DND-41 (cell line): ENCODE measurements around the gene CD320.

Experiments used
- CTCF ChIP-seq: IDR thresholded peaks from 2 replicates; pipeline ENCODE4 v1.5.1; 2012; ENCODE audit warnings: borderline replicate concordance, low read length, moderate library complexity, mild to moderate bottlenecking; ENCODE audit not compliant: poor library complexity, severe bottlenecking; ENCODE audit errors: extremely low read depth
- EZH2 ChIP-seq: IDR thresholded peaks from 3 replicates; pipeline ENCODE4 v1.6.1; 2012; ENCODE audit warnings: borderline replicate concordance, low read depth, mild to moderate bottlenecking, moderate library complexity, low read length, inconsistent platforms; ENCODE audit not compliant: severe bottlenecking

GRCh38 chr19:8336072-8336569 lies 28.0 kb upstream of the CD320 start:
- no peak for TF ChIP-seq CTCF
- TF ChIP-seq EZH2: no peak
